Spleen (tissue), 11 donors: ENCODE results near the gene VPS26A. TPM values are rescaled to one million over a fixed set of nuclear protein-coding genes. Genes with fewer than 3 reads are reported as not detected.

Source experiments
- DNase-seq: peaks from one replicate; pipeline ENCODE4 v3.0.0-alpha.2; 2020
- H3K27ac ChIP-seq, 8 donors: fragments of 200-600 bp; sonication (generic) in 7 of 8; 1 replicate in 4 of 8; 2 replicates in 4 of 8; pipeline versions ENCODE4 v1.5.0 to v1.8.0; 2016 to 2021; ENCODE audit warnings: inconsistent platforms in 4 of 8, mild to moderate bottlenecking in 4 of 8, moderate library complexity in 1 of 8
- H3K27me3 ChIP-seq, 7 donors: fragments of 200-600 bp; sonication (generic) in 6 of 7; replicated peaks in 1 of 7; 1 replicate in 4 of 7; 2 replicates in 3 of 7; pipeline versions ENCODE4 v1.5.0 to v1.8.0; 2016 to 2021; ENCODE audit warnings: inconsistent platforms in 3 of 7, mild to moderate bottlenecking in 1 of 7
- H3K36me3 ChIP-seq, 6 donors: fragments of 200-600 bp; sonication (generic) in 5 of 6; 1 replicate in 4 of 6; 2 replicates in 2 of 6; pipeline versions ENCODE4 v1.5.0 to v1.8.0; 2016 to 2021; ENCODE audit warnings: inconsistent platforms in 2 of 6
- H3K4me1 ChIP-seq, 6 donors: fragments of 200-600 bp; sonication (generic) in 5 of 6; 1 replicate in 3 of 6; 2 replicates in 3 of 6; pipeline versions ENCODE4 v1.5.0 to v1.8.0; 2016 to 2021; ENCODE audit warnings: inconsistent platforms in 3 of 6
- H3K4me3 ChIP-seq, 8 donors: fragments of 200-600 bp; sonication (generic) in 7 of 8; 1 replicate in 4 of 8; 2 replicates in 4 of 8; pipeline versions ENCODE4 v1.5.0 to v1.8.0; 2016 to 2021; ENCODE audit warnings: inconsistent platforms in 4 of 8, mild to moderate bottlenecking in 4 of 8, moderate library complexity in 2 of 8
- H3K9me3 ChIP-seq, 8 donors: fragments of 200-600 bp; sonication (generic) in 7 of 8; 1 replicate in 4 of 8; 2 replicates in 4 of 8; pipeline versions ENCODE4 v1.5.0 to v1.8.0; 2016 to 2021; ENCODE audit warnings: inconsistent platforms in 4 of 8
- POLR2A ChIP-seq, 3 donors: fragments of 450-650 bp; IDR thresholded peaks; one replicate each; pipeline ENCODE4 v1.5.1; 2017; ENCODE audit warnings: antibody characterized with exemption in 3 of 3, mild to moderate bottlenecking in 1 of 3
- POLR2AphosphoS5 ChIP-seq, 3 donors: sonication (generic); formaldehyde crosslinking; IDR thresholded peaks; one replicate each; pipeline ENCODE4 v1.5.1; 2017; ENCODE audit warnings: antibody characterized with exemption in 3 of 3
- WGBS, 5 donors: extraction: QIAGEN DNeasy Blood & Tissue Kit in 3 of 5; methylation state at CpG; one replicate each; pipeline versions ENCODE4 v1.1.5 to v1.1.7; 2013 to 2018; 5-methylcytosine and 5-hydroxymethylcytosine counted together
- intact Hi-C: fragments of 100-400 bp; cut with DNase I; formaldehyde crosslinking; loops from one replicate; pipeline ENCODE4 v1.15.0; 2023; ENCODE audit warnings: low total_unique reads
- polyA plus RNA-seq, 3 donors: library from polyadenylated mRNA; stranded (reverse); fragments of 200-250 nt; gene quantifications; one replicate each; pipeline ENCODE4 v1.2.1, GENCODE V29; 2013
- total RNA-seq, 7 donors: library from RNA; depleted of rRNA in 3 of 7; stranded (reverse); fragments of >200 nt in 3 of 7; fragmentation: NEBNext Ultra II Directional in 4 of 7; extraction: Animal tissue kit (Norgen Biotek cat#: 25700) in 4 of 7; gene quantifications; one replicate each; pipeline versions ENCODE4 v1.1.0 to v1.2.1, GENCODE V29; 2016 to 2021
- TF ChIP-seq, protein P1 (sequence below), 11 experiments: fragments of 200-600 bp in 7 of 11; fragments of 450-650 bp in 4 of 11; sonication (generic) in 4 of 11; IDR thresholded peaks in 8 of 11; conservative IDR thresholded peaks in 3 of 11; 1 replicate in 7 of 11; 2 replicates in 4 of 11; pipeline versions ENCODE4 v1.4.0 to v1.8.0; 2016 to 2021; ENCODE audit warnings: antibody characterized with exemption in 11 of 11, inconsistent platforms in 4 of 11, mild to moderate bottlenecking in 1 of 11
- donor health status: healthy with polysubstance abuse.
- donor health status: DM: no; HTN: no; CAD: no; lungs with moderate emphysema.
- donor health status: DM: no; HTN: no; CAD: no.
- donor health status: Bipolar disorder and iron deficiency.
- donor health status: healthy.
- donor health status: DM: no; HTN: no; CAD: no.
- donor health status: DM: yes; HTN: yes; CAD: no.

Gene VPS26A
- total and polyA plus RNA-seq, 10 donors: 17.8 to 53.0 (median 32.4) TPM

- H3K9me3 ChIP-seq: peaks cover 0 to 4% (median 0%) of the 10 kb centered on the region in 8 donors
- intact Hi-C loops: no loop called here
- H3K4me1 ChIP-seq: peaks cover 0 to 26% (median 12%) of the 10 kb centered on the region in 6 donors
- DNase-seq: no peak
- H3K27me3 ChIP-seq: peaks cover 0 to 5% (median 0%) of the 10 kb centered on the region in 7 donors
- TF ChIP-seq POLR2AphosphoS5 (IDR thresholded peaks at IDR 0.05) (no peak), POLR2A (IDR thresholded peaks at IDR 0.05) (no peak)
- H3K4me3 ChIP-seq: no peak overlapping the region
- peak overlapping the region in 4 of 8 donors; percentile 19 to 68 (median 50) for H3K27ac ChIP-seq
- WGBS, 5 donors: 16 to 24% (median 21%) methylated on average over 10 of the region's 10 CpGs
- no peaks in the 10 kb centered on the region for H3K36me3 ChIP-seq
Measured at GRCh38 chr10:69215405-69216171, 91.6 kb downstream of the VPS26A start.

GRCh38 chr10:69216577-69217118, 92.7 kb downstream of the VPS26A start:
- peaks cover 0 to 29% (median 17%) of the 10 kb centered on the region in 6 donors for H3K4me1 ChIP-seq
- WGBS, 5 donors: 87 to 97% (median 94%) methylated on average over 11 of the region's 11 CpGs

GRCh38 chr10:69217119-69217754, 93.3 kb downstream of the VPS26A start:
- H3K27me3 ChIP-seq: peaks cover 0 to 5% (median 0%) of the 10 kb centered on the region in 7 donors
- peaks cover under 1 to 35% (median 23%) of the 10 kb centered on the region in 6 donors for H3K4me1 ChIP-seq
- TF ChIP-seq, protein P1, sequence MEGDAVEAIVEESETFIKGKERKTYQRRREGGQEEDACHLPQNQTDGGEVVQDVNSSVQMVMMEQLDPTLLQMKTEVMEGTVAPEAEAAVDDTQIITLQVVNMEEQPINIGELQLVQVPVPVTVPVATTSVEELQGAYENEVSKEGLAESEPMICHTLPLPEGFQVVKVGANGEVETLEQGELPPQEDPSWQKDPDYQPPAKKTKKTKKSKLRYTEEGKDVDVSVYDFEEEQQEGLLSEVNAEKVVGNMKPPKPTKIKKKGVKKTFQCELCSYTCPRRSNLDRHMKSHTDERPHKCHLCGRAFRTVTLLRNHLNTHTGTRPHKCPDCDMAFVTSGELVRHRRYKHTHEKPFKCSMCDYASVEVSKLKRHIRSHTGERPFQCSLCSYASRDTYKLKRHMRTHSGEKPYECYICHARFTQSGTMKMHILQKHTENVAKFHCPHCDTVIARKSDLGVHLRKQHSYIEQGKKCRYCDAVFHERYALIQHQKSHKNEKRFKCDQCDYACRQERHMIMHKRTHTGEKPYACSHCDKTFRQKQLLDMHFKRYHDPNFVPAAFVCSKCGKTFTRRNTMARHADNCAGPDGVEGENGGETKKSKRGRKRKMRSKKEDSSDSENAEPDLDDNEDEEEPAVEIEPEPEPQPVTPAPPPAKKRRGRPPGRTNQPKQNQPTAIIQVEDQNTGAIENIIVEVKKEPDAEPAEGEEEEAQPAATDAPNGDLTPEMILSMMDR (IDR thresholded peaks at IDR 0.05 in 8 of 11, conservative IDR thresholded peaks at IDR 0.05 in 3 of 11): no peak
- no peak for TF ChIP-seq POLR2A (IDR thresholded peaks at IDR 0.05)
- TF ChIP-seq POLR2AphosphoS5 (IDR thresholded peaks at IDR 0.05): no peak
- 78 to 91% (median 87%) methylated on average over 4 of the region's 4 CpGs for WGBS, 5 donors
- no peak overlapping the region for H3K27ac ChIP-seq
- peaks cover 0 to 4% (median 0%) of the 10 kb centered on the region in 8 donors for H3K9me3 ChIP-seq
- no peak overlapping the region for H3K4me3 ChIP-seq
- intact Hi-C loops: no loop called here
- no peak for DNase-seq
- H3K36me3 ChIP-seq: no peaks in the 10 kb centered on the region

More at GRCh38 chr10:69216577-69217118, 92.7 kb downstream of the VPS26A start:
- intact Hi-C loops: no loop called here
- H3K27me3 ChIP-seq: peaks cover 0 to 5% (median 0%) of the 10 kb centered on the region in 7 donors
- H3K4me3 ChIP-seq: no peak overlapping the region
- TF ChIP-seq, protein P1 (IDR thresholded peaks at IDR 0.05 in 8 of 11, conservative IDR thresholded peaks at IDR 0.05 in 3 of 11): no peak
- TF ChIP-seq POLR2AphosphoS5 (IDR thresholded peaks at IDR 0.05) (no peak), POLR2A (IDR thresholded peaks at IDR 0.05) (no peak)
- H3K36me3 ChIP-seq: no peaks in the 10 kb centered on the region
- peaks cover 0 to 4% (median 0%) of the 10 kb centered on the region in 8 donors for H3K9me3 ChIP-seq
- H3K27ac ChIP-seq: no peak overlapping the region
- no peak for DNase-seq

DNA sequence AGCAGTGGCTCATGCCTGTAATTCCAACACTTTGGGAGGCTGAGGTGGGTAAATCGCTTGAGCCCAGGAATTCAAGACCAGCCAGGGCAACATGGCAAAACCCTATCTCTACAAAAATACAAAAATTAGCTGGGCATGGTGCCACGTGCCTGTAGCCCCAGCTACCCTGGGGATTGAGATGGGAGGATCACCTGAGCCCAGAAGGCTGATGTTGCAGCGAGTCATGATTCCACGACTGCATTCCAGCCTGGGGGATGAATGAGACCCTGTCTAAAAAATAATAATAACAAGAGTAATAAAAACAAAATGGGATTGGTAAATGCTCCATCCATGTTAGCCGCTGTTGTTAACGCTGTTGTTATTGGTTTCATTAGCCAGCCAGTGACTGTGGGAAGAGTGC, 94.9 kb downstream of the VPS26A start:
- Histone ChIP-seq H3K4me1 (peaks cover 4 to 51% (median 39%) of the 10 kb centered on the region in 6 donors), H3K9me3 (peaks cover 0 to 4% (median 0%) of the 10 kb centered on the region in 8 donors), H3K4me3 (no peak overlapping the region), H3K36me3 (no peaks in the 10 kb centered on the region), H3K27me3 (peaks cover 0 to 5% (median 0%) of the 10 kb centered on the region in 7 donors), H3K27ac (no peak overlapping the region)
- no peak for DNase-seq
- intact Hi-C loops: no loop called here
- TF ChIP-seq, protein P1 (IDR thresholded peaks at IDR 0.05 in 8 of 11, conservative IDR thresholded peaks at IDR 0.05 in 3 of 11): no peak
- TF ChIP-seq POLR2AphosphoS5 (IDR thresholded peaks at IDR 0.05): no peak
- TF ChIP-seq POLR2A (IDR thresholded peaks at IDR 0.05): no peak
- WGBS, 5 donors: 92 to 96% (median 93%) methylated on average over 6 of the region's 6 CpGs
